K562 (cell line): ENCODE results near the gene MT1E. TPM values are rescaled to one million over a fixed set of nuclear protein-coding genes. Genes with fewer than 3 reads are reported as not detected.

Experiments used
- CBFB ChIP-seq: sonication (generic); formaldehyde crosslinking; IDR thresholded peaks from 2 replicates; pipeline ENCODE4 v1.4.0; 2020; ENCODE audit warnings: mild to moderate bottlenecking, missing genetic modification reagents
- CBX3 ChIP-seq, 2 experiments: IDR thresholded peaks; 1 replicate in 1 of 2; 2 replicates in 1 of 2; pipeline ENCODE4 v1.6.1; 2012; ENCODE audit warnings: inconsistent platforms in 2 of 2, low read length in 2 of 2, borderline replicate concordance in 1 of 2, control low read depth in 1 of 2
- CCAR2 ChIP-seq: fragments of 200-400 bp; formaldehyde crosslinking; IDR thresholded peaks from 2 replicates; pipeline ENCODE4 v1.6.1; 2017; ENCODE audit warnings: mild to moderate bottlenecking, low read depth, low read length
- E2F3 ChIP-seq: fragments of 250-450 bp; sonication (Bioruptor Pico); IDR thresholded peaks from 2 replicates; pipeline ENCODE4 v1.4.0; 2020; ENCODE audit warnings: mild to moderate bottlenecking
- ETV1 ChIP-seq: fragments of 450-650 bp; conservative IDR thresholded peaks from 2 replicates; pipeline ENCODE4 v1.6.1; 2016; ENCODE audit warnings: missing genetic modification characterization, control low read depth, low read depth, missing compliant biosample characterization
- GABPA ChIP-seq: fragments of 200-800 bp; sonication (Bioruptor generic); conservative IDR thresholded peaks from 2 replicates; pipeline ENCODE4 v1.6.1; 2016; ENCODE audit warnings: low read depth, missing genetic modification characterization, missing compliant biosample characterization
- HSF4 ChIP-seq: fragments of 250-450 bp; sonication (Bioruptor Pico); IDR thresholded peaks from 2 replicates; pipeline ENCODE4 v2.1.2; 2022; ENCODE audit warnings: mild to moderate bottlenecking, moderate library complexity, borderline replicate concordance
- NCOA4 ChIP-seq: fragments of 450-650 bp; IDR thresholded peaks from 2 replicates; pipeline ENCODE4 v1.6.1; 2018; ENCODE audit warnings: mild to moderate bottlenecking; ENCODE audit not compliant: partially characterized antibody
- NFIC ChIP-seq: fragments of 450-650 bp; IDR thresholded peaks from 2 replicates; pipeline ENCODE4 v1.6.1; 2017; ENCODE audit warnings: mild to moderate bottlenecking, inconsistent platforms
- PTTG1 ChIP-seq: fragments of 450-650 bp; IDR thresholded peaks from 2 replicates; pipeline ENCODE4 v1.6.1; 2016; ENCODE audit warnings: low read depth, mild to moderate bottlenecking, missing genetic modification characterization, missing compliant biosample characterization
- RBM34 ChIP-seq: fragments of 200-400 bp; formaldehyde crosslinking; IDR thresholded peaks from 2 replicates; pipeline ENCODE4 v1.6.1; 2018; ENCODE audit warnings: low read length, borderline replicate concordance; ENCODE audit not compliant: insufficient read depth
- RERE ChIP-seq: sonication (generic); formaldehyde crosslinking; IDR thresholded peaks from 2 replicates; pipeline ENCODE4 v1.8.0; 2023; ENCODE audit warnings: missing genetic modification reagents, mild to moderate bottlenecking, borderline replicate concordance
- SAFB2 ChIP-seq: fragments of 200-400 bp; formaldehyde crosslinking; IDR thresholded peaks from 2 replicates; pipeline ENCODE4 v1.6.1; 2018; ENCODE audit warnings: borderline replicate concordance, low read length, low read depth, moderate library complexity; ENCODE audit not compliant: severe bottlenecking
- SIN3A ChIP-seq, 2 experiments: fragments of 150-350 bp in 1 of 2; IDR thresholded peaks; 2 replicates each; pipeline ENCODE4 v1.6.1; 2011 to 2016; ENCODE audit warnings: borderline replicate concordance in 2 of 2, low read depth in 2 of 2, low read length in 2 of 2, mild to moderate bottlenecking in 2 of 2, moderate library complexity in 2 of 2; ENCODE audit not compliant: control insufficient read depth in 1 of 2
- SP2 ChIP-seq: IDR thresholded peaks from 2 replicates; pipeline ENCODE4 v1.6.1; 2011; ENCODE audit warnings: mild to moderate bottlenecking, low read depth, low read length, moderate library complexity; ENCODE audit not compliant: poor library complexity, severe bottlenecking; ENCODE audit errors: extremely low read depth
- TCF15 ChIP-seq: fragments of 250-450 bp; sonication (Bioruptor Pico); IDR thresholded peaks from 2 replicates; pipeline ENCODE4 v1.8.0; 2022; ENCODE audit warnings: moderate library complexity, mild to moderate bottlenecking, inconsistent platforms
- ZBTB26 ChIP-seq: fragments of 450-650 bp; formaldehyde crosslinking; IDR thresholded peaks from 2 replicates; pipeline ENCODE4 v1.4.0; 2022; ENCODE audit warnings: missing genetic modification characterization
- ZKSCAN8 ChIP-seq: fragments of 200-800 bp; sonication (Bioruptor generic); IDR thresholded peaks from 2 replicates; pipeline ENCODE4 v1.6.1; 2016; ENCODE audit warnings: missing genetic modification characterization, missing compliant biosample characterization
- ZNF436 ChIP-seq: fragments of 250-450, 450-650 bp; sonication (Bioruptor Pico); formaldehyde crosslinking; IDR thresholded peaks from 2 replicates; pipeline ENCODE4 v1.7.0; 2020; ENCODE audit warnings: mild to moderate bottlenecking
- ZNF551 ChIP-seq: fragments of 250-450 bp; sonication (Bioruptor Pico); IDR thresholded peaks from 2 replicates; pipeline ENCODE4 v1.5.0; 2021; ENCODE audit warnings: mild to moderate bottlenecking, moderate library complexity
- ZNF695 ChIP-seq: fragments of 450-650 bp; formaldehyde crosslinking; IDR thresholded peaks from 2 replicates; pipeline ENCODE4 v1.4.0; 2020; ENCODE audit warnings: mild to moderate bottlenecking, moderate library complexity
- ZNF696 ChIP-seq: fragments of 250-450 bp; sonication (Bioruptor Pico); conservative IDR thresholded peaks from 2 replicates; pipeline ENCODE4 v1.4.0; 2020; ENCODE audit warnings: mild to moderate bottlenecking, moderate library complexity
- polyA plus RNA-seq, 8 experiments: library from polyadenylated mRNA; depleted of rRNA in 4 of 8; stranded (reverse) in 5 of 8; unstranded in 3 of 8; fragments of >200 nt; fragmentation: Nextera tagmentation in 2 of 8; fragmentation: Illumina TruSeq in 1 of 8; extraction: Ambion mirVana in 2 of 8; extraction: Trizol in 1 of 8; gene quantifications; 2 replicates each; pipeline versions ENCODE4 v1.2.1 to v1.2.3, GENCODE V29; 2011 to 2014; ENCODE audit warnings: inconsistent platforms in 1 of 8, missing spikeins in 1 of 8
- total RNA-seq, 7 experiments: library from RNA; depleted of rRNA in 6 of 7; stranded (reverse); fragments of >200 nt in 6 of 7; fragmentation: Illumina TruSeq in 2 of 7; extraction: Trizol in 2 of 7; gene quantifications; 2 replicates each; pipeline versions ENCODE4 v1.2.1 to v1.2.3, GENCODE V29; 2011 to 2021; ENCODE audit warnings: low replicate concordance in 1 of 7

MT1E gene
- total and polyA plus RNA-seq, 9 of the 15 experiments (the other 6 are each of a cell fraction or from before 2014, with no cell fraction given) = 0.29 to 0.81 (median 0.46) TPM; not detected in 3

- TF ChIP-seq GABPA (peak; percentile 37), CBX3 (IDR thresholded peaks at IDR 0.05; ENCODE audit: borderline replicate concordance in 1 of 2, low read length in 2 of 2) (no peak), ZBTB26 (CRISPR knock-in tag) (no peak), TCF15 (CRISPR knock-in tag) (no peak), ZNF551 (CRISPR knock-in tag) (no peak), ZNF696 (CRISPR knock-in tag) (no peak), ZNF695 (no peak), E2F3 (CRISPR knock-in tag) (no peak), PTTG1 (tag) (no peak), SP2 (no peak), ETV1 (tag) (peak; percentile 53), SAFB2 (no peak), SIN3A (IDR thresholded peaks at IDR 0.05; ENCODE audit: borderline replicate concordance in 2 of 2, control insufficient read depth in 1 of 2, low read depth in 2 of 2, low read length in 2 of 2) (0 out of 4 replicates have a peak, but pooled peaks of 1 of the 2 experiments have one; percentile 19), CBFB (CRISPR knock-in tag) (no peak), RERE (CRISPR knock-in tag) (no peak), ZKSCAN8 (CRISPR knock-in tag) (no peak), NCOA4 (no peak), HSF4 (no peak), CCAR2 (no peak), RBM34 (no peak), NFIC (peak; percentile 92), ZNF436 (peak; percentile 59; the same call in 1 of the 2 replicates)
These were observed 16.1 kb upstream of the MT1E start (continued) for GRCh38 chr16:56609463-56609921.
